Mesenchymal stem cell (in vitro differentiated cells and primary cell): ENCODE data around the gene LRRC36.

Source experiments
- DNase-seq: peaks from one replicate; pipeline ENCODE4 v3.0.0-alpha.2; 2013
- H2AFZ ChIP-seq: one replicate; pipeline ENCODE4 v1.6.1; 2013; ENCODE audit warnings: low read depth, mild to moderate bottlenecking, control low read depth, inconsistent platforms, low read length, moderate library complexity
- H2AK5ac ChIP-seq: 2 replicates; pipeline ENCODE4 v1.6.1; 2013; ENCODE audit warnings: low read length, moderate library complexity, mild to moderate bottlenecking, inconsistent platforms; ENCODE audit not compliant: severe bottlenecking
- H2BK120ac ChIP-seq: one replicate; pipeline ENCODE4 v1.6.1; 2013; ENCODE audit warnings: low read depth, mild to moderate bottlenecking, inconsistent platforms, low read length, moderate library complexity
- H2BK12ac ChIP-seq, 2 experiments: one replicate each; pipeline ENCODE4 v1.6.1; 2013; ENCODE audit warnings: inconsistent platforms in 2 of 2, low read length in 2 of 2, mild to moderate bottlenecking in 2 of 2, moderate library complexity in 2 of 2, control low read depth in 1 of 2
- H2BK15ac ChIP-seq: one replicate; pipeline ENCODE4 v1.6.1; 2013; ENCODE audit warnings: mild to moderate bottlenecking, low read depth, inconsistent platforms; ENCODE audit not compliant: poor library complexity, severe bottlenecking
- H2BK5ac ChIP-seq: 2 replicates; pipeline ENCODE4 v1.6.1; 2013; ENCODE audit warnings: low read depth, mild to moderate bottlenecking, low read length, control low read depth, inconsistent platforms; ENCODE audit not compliant: poor library complexity, severe bottlenecking
- H3K14ac ChIP-seq, 2 experiments: one replicate each; pipeline ENCODE4 v1.6.1; 2013; ENCODE audit warnings: inconsistent platforms in 2 of 2, low read length in 2 of 2, control low read depth in 1 of 2, mild to moderate bottlenecking in 1 of 2, moderate library complexity in 1 of 2
- H3K18ac ChIP-seq, 2 experiments: one replicate each; pipeline ENCODE4 v1.6.1; 2013; ENCODE audit warnings: inconsistent platforms in 2 of 2, low read length in 2 of 2, control low read depth in 1 of 2, low read depth in 1 of 2, mild to moderate bottlenecking in 1 of 2
- H3K23ac ChIP-seq, 2 experiments: one replicate each; pipeline ENCODE4 v1.6.1; 2013; ENCODE audit warnings: inconsistent platforms in 2 of 2, low read length in 2 of 2, mild to moderate bottlenecking in 2 of 2, moderate library complexity in 2 of 2, control low read depth in 1 of 2
- H3K27ac ChIP-seq: 2 replicates; pipeline ENCODE4 v1.5.1; 2013; ENCODE audit warnings: mild to moderate bottlenecking, moderate library complexity, low read length, control low read depth, inconsistent platforms; ENCODE audit not compliant: poor library complexity, severe bottlenecking
- H3K27me3 ChIP-seq, 2 experiments: 2 replicates each; pipeline versions ENCODE4 v1.6.1 to v1.7.0; 2013; ENCODE audit warnings: low read length in 2 of 2, mild to moderate bottlenecking in 2 of 2, moderate library complexity in 2 of 2, control low read depth in 1 of 2, inconsistent platforms in 1 of 2; ENCODE audit not compliant: control insufficient read depth in 1 of 2, insufficient read depth in 1 of 2
- H3K36me3 ChIP-seq, 2 experiments: 2 replicates each; pipeline versions ENCODE4 v1.6.1 to v1.7.0; 2013; ENCODE audit warnings: low read length in 2 of 2, control low read depth in 1 of 2, inconsistent platforms in 1 of 2, low read depth in 1 of 2, mild to moderate bottlenecking in 1 of 2; ENCODE audit not compliant: insufficient read depth in 2 of 2, control insufficient read depth in 1 of 2
- H3K4ac ChIP-seq, 2 experiments: one replicate each; pipeline ENCODE4 v1.6.1; 2013; ENCODE audit warnings: inconsistent platforms in 2 of 2, low read length in 2 of 2, mild to moderate bottlenecking in 2 of 2, moderate library complexity in 2 of 2, control low read depth in 1 of 2, low read depth in 1 of 2
- H3K4me1 ChIP-seq: 2 replicates; pipeline ENCODE4 v1.6.1; 2013; ENCODE audit warnings: low read depth, low read length, control low read depth; ENCODE audit not compliant: control insufficient read depth, insufficient read depth
- H3K4me2 ChIP-seq: 2 replicates; pipeline ENCODE4 v1.6.1; 2013; ENCODE audit warnings: low read length, mild to moderate bottlenecking, inconsistent platforms; ENCODE audit not compliant: poor library complexity, severe bottlenecking
- H3K4me3 ChIP-seq, 2 experiments: 2 replicates each; pipeline versions ENCODE4 v1.5.1 to v1.7.0; 2013; ENCODE audit warnings: low read length in 2 of 2, mild to moderate bottlenecking in 2 of 2, control low read depth in 1 of 2, low read depth in 1 of 2; ENCODE audit not compliant: insufficient read depth in 1 of 2
- H3K79me1 ChIP-seq: replicated peaks from 2 replicates; pipeline ENCODE4 v1.6.1; 2013; ENCODE audit warnings: mild to moderate bottlenecking, control low read depth, low read length, inconsistent platforms; ENCODE audit not compliant: poor library complexity, severe bottlenecking
- H3K9ac ChIP-seq: 2 replicates; pipeline ENCODE4 v1.7.0; 2013; ENCODE audit warnings: mild to moderate bottlenecking, low read length, moderate library complexity
- H3K9me3 ChIP-seq: 2 replicates; pipeline ENCODE4 v1.7.0; 2013; ENCODE audit warnings: mild to moderate bottlenecking, low read length; ENCODE audit not compliant: control insufficient read depth
- H4K8ac ChIP-seq: one replicate; pipeline ENCODE4 v1.6.1; 2013; ENCODE audit warnings: inconsistent platforms, mild to moderate bottlenecking, low read length, moderate library complexity
- H4K91ac ChIP-seq: one replicate; pipeline ENCODE4 v1.6.1; 2013; ENCODE audit warnings: mild to moderate bottlenecking, low read length, inconsistent platforms
- WGBS: methylation state at CpG from one replicate; pipeline ENCODE4 v1.1.7; 2013; ENCODE audit warnings: mixed read lengths; 5-methylcytosine and 5-hydroxymethylcytosine counted together

The LRRC36 gene

GRCh38 chr16:67310561-67310960 lies 16.1 kb upstream of the LRRC36 start:
- H2AK5ac ChIP-seq, result no peak overlapping the region
- H3K23ac ChIP-seq, result no peak overlapping the region
- DNase-seq, result peak; percentile 14
- H3K4ac ChIP-seq, result peak overlapping the region; percentile 35 to 45
- no peaks in the 10 kb centered on the region for H3K27me3 ChIP-seq
- H3K36me3 ChIP-seq, result no peaks in the 10 kb centered on the region
- WGBS, result 96% methylated on average over 3 of the region's 3 CpGs
- H3K4me3 ChIP-seq, result no peak overlapping the region
- peak overlapping the region; percentile 54 for H2BK120ac ChIP-seq
- H3K18ac ChIP-seq, result peak overlapping the region; percentile 49 to 74
- H3K4me1 ChIP-seq, result peaks cover 4% of the 10 kb centered on the region
- no peaks in the 10 kb centered on the region for H3K9me3 ChIP-seq
- H3K27ac ChIP-seq, result no peak overlapping the region
- no peak overlapping the region for H2AFZ ChIP-seq
- H3K14ac ChIP-seq, result no peak overlapping the region
- no peak overlapping the region for H4K8ac ChIP-seq
- H3K4me2 ChIP-seq, result no peak overlapping the region
- H3K9ac ChIP-seq, result no peak overlapping the region
- no peak overlapping the region for H2BK5ac ChIP-seq
- no peaks in the 10 kb centered on the region for H3K79me1 ChIP-seq
- peak overlapping the region; percentile 85 to 88 for H2BK12ac ChIP-seq
- peak overlapping the region; percentile 94 for H4K91ac ChIP-seq
- no peak overlapping the region for H2BK15ac ChIP-seq

- H3K36me3 ChIP-seq, result no peaks in the 10 kb centered on the region
- peak overlapping the region; percentile 46 to 87 for H3K4ac ChIP-seq
- peaks cover 4% of the 10 kb centered on the region for H3K4me1 ChIP-seq
- peak overlapping the region; percentile 82 for H3K9ac ChIP-seq
- no peak overlapping the region for H3K4me2 ChIP-seq
- H2BK5ac ChIP-seq, result no peak overlapping the region
- H4K8ac ChIP-seq, result peak overlapping the region; percentile 76
- H3K9me3 ChIP-seq, result no peaks in the 10 kb centered on the region
- peak overlapping the region in 1 of 2 experiments; percentile 46 for H3K14ac ChIP-seq
- no peaks in the 10 kb centered on the region for H3K79me1 ChIP-seq
- H2BK12ac ChIP-seq, result peak overlapping the region; percentile 85 to 96
- H3K27ac ChIP-seq, result peak overlapping the region; percentile 30
- H4K91ac ChIP-seq, result peak overlapping the region; percentile 80
- no peak overlapping the region for H3K23ac ChIP-seq
- H2AFZ ChIP-seq, result no peak overlapping the region
- H2BK15ac ChIP-seq, result no peak overlapping the region
- H2BK120ac ChIP-seq, result peak overlapping the region; percentile 77
- 18% methylated on average over 4 of the region's 5 CpGs for WGBS
- no peaks in the 10 kb centered on the region for H3K27me3 ChIP-seq
- peak overlapping the region; percentile 66 to 74 for H3K18ac ChIP-seq
- DNase-seq, result peak; percentile 100
- H2AK5ac ChIP-seq, result no peak overlapping the region
- no peak overlapping the region for H3K4me3 ChIP-seq
These were observed 14.8 kb upstream of the LRRC36 start for GRCh38 chr16:67311607-67312488.

DNA sequence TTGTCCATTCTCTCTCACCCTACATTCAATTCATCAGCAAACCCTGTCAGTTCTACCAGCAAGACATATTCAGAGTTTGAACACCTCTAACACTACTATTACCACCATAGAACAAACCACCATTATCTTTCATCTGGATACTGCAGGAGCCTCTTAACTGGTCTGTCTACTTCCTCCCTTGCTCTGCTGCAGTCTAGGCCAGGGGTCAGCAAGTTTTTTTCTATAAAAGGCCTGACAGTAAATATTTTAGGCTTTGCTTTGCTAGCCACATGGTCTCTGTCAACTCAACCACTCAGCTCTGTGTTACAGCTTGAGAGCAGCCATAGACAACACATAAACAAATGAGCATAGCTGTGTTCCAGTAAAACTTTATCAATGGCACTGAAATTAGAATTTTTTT lies 13.9 kb upstream of the LRRC36 start:
- Histone ChIP-seq H3K4ac (peak overlapping the region in 1 of 2 experiments; percentile 75), H2BK12ac (peak overlapping the region in 1 of 2 experiments; percentile 2), H4K8ac (no peak overlapping the region), H3K27me3 (no peaks in the 10 kb centered on the region), H3K4me2 (no peak overlapping the region), H3K18ac (peak overlapping the region; percentile 52 to 75), H3K4me3 (no peak overlapping the region), H2BK120ac (no peak overlapping the region), H3K14ac (no peak overlapping the region), H2AFZ (no peak overlapping the region), H3K9me3 (no peaks in the 10 kb centered on the region), H3K79me1 (no peaks in the 10 kb centered on the region), H3K9ac (peak overlapping the region; percentile 82), H3K4me1 (peaks cover 4% of the 10 kb centered on the region), H2AK5ac (no peak overlapping the region), H3K23ac (no peak overlapping the region), H4K91ac (no peak overlapping the region), H2BK15ac (no peak overlapping the region), H3K27ac (no peak overlapping the region), H3K36me3 (no peaks in the 10 kb centered on the region), H2BK5ac (no peak overlapping the region)
- DNase-seq, result peak; percentile 91

GRCh38 chr16:67317853-67318252 lies 8.8 kb upstream of the LRRC36 start:
- Histone ChIP-seq H2BK120ac (no peak overlapping the region), H4K91ac (no peak overlapping the region), H2BK15ac (no peak overlapping the region), H3K18ac (no peak overlapping the region), H3K4me3 (no peak overlapping the region), H3K4me1 (peaks cover 6% of the 10 kb centered on the region), H3K36me3 (no peaks in the 10 kb centered on the region), H2BK5ac (no peak overlapping the region), H3K4me2 (no peak overlapping the region), H3K9me3 (no peaks in the 10 kb centered on the region), H3K9ac (no peak overlapping the region), H3K27ac (no peak overlapping the region), H3K79me1 (no peaks in the 10 kb centered on the region), H2AFZ (no peak overlapping the region), H3K4ac (no peak overlapping the region), H3K27me3 (peaks cover 6 to 9% of the 10 kb centered on the region in 2 experiments), H4K8ac (no peak overlapping the region), H2AK5ac (no peak overlapping the region), H2BK12ac (no peak overlapping the region), H3K14ac (no peak overlapping the region), H3K23ac (no peak overlapping the region)
- no peak for DNase-seq
